AG09309 (cell line): ENCODE data around the gene COL7A1.

Experiments used
- DNase-seq: peaks from one replicate; pipeline ENCODE4 v3.0.0-alpha.2; 2010; ENCODE audit warnings: low read depth
- H3K4me3 ChIP-seq: 2 replicates; pipeline ENCODE4 v1.5.1; 2011; ENCODE audit warnings: mild to moderate bottlenecking, low read depth, low read length, moderate library complexity; ENCODE audit not compliant: control insufficient read depth
- TF ChIP-seq, protein P1 (sequence below): IDR thresholded peaks from 2 replicates; pipeline ENCODE4 v1.5.1; 2011; ENCODE audit warnings: mild to moderate bottlenecking, low read depth, low read length, inconsistent platforms; ENCODE audit not compliant: insufficient read depth, control insufficient read depth; ENCODE audit errors: missing control alignments

Gene COL7A1

DNA sequence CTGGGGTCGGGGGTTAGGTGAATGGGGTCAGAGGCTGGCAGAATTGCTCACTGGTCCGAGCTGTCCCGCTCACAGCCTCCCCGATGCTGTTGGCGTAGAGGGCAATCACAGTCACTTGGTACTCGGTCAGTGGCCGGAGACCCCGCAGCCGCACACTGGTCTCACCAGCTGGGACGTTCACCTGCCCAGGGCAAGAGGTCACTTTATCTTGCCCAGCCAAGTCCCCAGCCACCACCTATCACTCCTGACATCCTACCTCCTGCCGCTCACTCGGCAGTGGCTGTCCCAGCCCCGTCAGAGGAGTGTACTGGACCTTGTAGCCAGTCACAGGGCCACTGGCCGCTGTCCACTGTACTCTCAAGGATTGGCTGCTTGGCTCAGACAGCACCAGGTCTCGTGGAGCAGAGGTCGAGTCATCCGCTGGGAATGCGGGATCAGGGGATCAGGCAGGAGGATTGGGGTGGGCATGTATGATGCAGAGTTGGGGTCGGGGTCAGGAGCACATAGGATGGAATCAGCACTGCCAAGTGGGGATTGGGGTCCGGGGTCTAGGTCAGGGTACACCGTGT lies 2.5 kb downstream of the COL7A1 start:
- H3K4me3 ChIP-seq, result peak overlapping the region; percentile 62
- TF ChIP-seq, protein P1, sequence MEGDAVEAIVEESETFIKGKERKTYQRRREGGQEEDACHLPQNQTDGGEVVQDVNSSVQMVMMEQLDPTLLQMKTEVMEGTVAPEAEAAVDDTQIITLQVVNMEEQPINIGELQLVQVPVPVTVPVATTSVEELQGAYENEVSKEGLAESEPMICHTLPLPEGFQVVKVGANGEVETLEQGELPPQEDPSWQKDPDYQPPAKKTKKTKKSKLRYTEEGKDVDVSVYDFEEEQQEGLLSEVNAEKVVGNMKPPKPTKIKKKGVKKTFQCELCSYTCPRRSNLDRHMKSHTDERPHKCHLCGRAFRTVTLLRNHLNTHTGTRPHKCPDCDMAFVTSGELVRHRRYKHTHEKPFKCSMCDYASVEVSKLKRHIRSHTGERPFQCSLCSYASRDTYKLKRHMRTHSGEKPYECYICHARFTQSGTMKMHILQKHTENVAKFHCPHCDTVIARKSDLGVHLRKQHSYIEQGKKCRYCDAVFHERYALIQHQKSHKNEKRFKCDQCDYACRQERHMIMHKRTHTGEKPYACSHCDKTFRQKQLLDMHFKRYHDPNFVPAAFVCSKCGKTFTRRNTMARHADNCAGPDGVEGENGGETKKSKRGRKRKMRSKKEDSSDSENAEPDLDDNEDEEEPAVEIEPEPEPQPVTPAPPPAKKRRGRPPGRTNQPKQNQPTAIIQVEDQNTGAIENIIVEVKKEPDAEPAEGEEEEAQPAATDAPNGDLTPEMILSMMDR, result no peak

DNA sequence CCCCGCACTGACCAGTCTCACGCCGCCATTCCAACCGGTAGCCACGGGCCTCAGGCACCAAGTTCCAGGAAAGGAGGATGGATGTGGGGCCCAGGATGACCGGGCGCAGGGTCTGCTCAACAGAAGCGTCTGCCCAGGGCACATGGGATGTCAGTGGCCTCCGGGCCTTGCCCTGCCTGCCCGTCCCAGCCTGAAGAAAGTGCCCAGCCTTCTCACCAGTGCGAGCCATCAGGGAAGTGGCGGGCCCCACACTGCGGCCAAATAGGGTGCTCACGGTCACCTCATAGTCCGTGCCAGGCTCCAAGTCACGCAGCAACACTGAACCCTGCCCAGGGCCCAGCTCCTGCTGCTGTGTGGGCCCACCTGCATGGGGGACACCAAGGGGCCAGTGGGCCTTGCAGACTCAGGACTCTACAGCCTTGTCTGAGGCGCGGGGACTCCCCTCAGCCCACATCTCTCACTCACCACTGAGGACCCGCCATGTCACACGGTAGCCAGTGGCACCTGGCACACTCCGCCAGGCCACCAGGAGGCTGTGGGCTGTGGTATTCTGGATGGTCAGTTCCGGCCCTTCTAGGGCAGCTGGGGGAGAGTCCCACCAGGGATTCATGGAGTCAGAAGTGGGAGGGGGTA lies 3.1 kb downstream of the COL7A1 start:
- no peak overlapping the region; the same call in 1 of the 2 replicates for H3K4me3 ChIP-seq
- DNase-seq, result no peak
- TF ChIP-seq, protein P1, result no peak

More for the DNA sequence above, 2.5 kb downstream of the COL7A1 start:
- DNase-seq, result no peak

DNA sequence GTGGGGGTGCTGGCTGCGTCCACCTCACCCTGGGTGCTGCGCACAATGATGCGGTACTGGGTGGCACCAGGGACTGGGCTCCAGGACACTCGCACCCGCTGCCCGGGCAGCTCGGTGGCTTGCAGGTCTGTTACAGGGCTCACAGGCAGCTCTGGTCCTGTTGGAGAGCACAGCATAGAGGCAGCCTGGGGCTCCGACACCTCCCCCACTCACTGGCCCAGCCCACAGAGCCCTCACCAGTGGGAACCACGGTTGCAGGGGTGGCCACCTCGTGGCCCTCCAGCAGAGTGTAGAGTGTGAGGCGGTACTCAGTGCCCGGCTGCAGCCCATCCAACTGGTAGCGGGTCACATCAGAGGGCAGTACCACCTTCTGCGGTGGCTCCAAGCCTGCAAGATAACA lies 3.7 kb downstream of the COL7A1 start:
- H3K4me3 ChIP-seq, result no peak overlapping the region
- TF ChIP-seq, protein P1, result no peak
- DNase-seq, result no peak

DNA sequence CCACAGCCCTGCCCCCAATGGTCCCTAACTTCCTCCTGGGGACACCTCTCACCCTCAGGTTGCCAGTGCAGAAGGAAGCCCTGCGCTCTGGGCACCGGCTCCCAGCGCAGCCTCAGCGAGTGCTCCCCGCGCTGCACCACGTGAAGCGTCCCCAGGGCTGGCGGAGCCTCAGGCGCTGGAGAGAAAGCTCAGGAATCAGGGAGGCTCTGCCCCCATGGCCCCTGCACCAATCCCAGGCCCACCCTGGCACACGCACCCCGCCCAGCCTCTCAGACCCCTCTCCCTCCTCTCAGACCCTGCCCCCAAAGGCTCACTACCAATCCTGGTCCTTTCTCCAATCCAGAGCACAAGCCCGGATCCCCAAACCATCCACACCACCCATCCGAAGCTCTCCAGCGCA lies 6.9 kb downstream of the COL7A1 start:
- DNase-seq, result no peak
- TF ChIP-seq, protein P1, result no peak
- H3K4me3 ChIP-seq, result no peak overlapping the region

DNA sequence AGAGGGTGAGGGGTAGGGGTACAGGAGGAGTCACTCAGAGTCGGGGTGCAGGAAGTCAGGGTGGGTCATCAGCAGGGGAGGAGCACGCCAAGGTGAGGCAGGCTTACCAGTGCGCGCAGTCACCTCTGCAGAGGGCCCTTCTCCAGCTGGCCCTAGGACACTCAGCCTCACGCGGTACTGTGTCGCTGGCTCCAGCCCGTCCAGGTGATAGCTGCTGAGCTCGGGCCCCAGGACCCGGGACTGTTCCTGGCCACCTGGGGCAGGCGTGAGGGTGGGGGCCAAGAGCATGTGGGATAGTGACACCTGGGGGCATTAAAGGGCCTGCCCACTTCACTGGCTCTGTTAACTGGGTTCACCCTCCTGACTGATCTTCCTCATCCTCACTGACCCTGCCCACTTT lies 7.4 kb downstream of the COL7A1 start:
- no peak for DNase-seq
- no peak overlapping the region for H3K4me3 ChIP-seq
- TF ChIP-seq, protein P1, result no peak

DNA sequence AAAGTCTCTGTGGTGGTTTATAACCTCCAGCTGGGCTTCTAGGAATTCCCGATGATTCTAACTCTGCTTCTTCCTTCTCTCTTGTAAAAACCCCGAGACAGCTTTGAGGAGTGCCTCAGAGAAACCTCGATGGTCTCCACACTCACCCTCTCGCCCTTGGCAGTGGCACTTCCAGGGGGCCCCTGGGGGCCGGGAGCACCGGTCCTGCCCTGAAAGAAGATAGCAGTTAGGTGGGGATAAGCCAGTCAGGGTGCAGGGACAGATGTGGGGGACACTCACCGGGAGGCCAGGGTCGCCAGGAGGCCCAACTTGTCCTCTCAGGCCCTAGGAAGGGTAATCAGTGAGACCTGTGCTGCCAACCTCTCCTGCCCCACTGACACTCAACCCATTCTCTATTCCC lies 9.7 kb downstream of the COL7A1 start:
- DNase-seq, result no peak
- no peak overlapping the region for H3K4me3 ChIP-seq
- TF ChIP-seq, protein P1, result no peak
